ENCODE results near the gene KRTAP5-3. TPM values are rescaled to one million over a fixed set of nuclear protein-coding genes. Genes with fewer than 3 reads are reported as not detected.
"Not testable (repeated sequence)": the region's sequence is repeated elsewhere in the genome, so short reads cannot be mapped to it uniquely, and the experiment has no call there.

KRTAP5-3 gene
- total RNA-seq, 1 donor from 2014 or later, result not detected

DNA sequence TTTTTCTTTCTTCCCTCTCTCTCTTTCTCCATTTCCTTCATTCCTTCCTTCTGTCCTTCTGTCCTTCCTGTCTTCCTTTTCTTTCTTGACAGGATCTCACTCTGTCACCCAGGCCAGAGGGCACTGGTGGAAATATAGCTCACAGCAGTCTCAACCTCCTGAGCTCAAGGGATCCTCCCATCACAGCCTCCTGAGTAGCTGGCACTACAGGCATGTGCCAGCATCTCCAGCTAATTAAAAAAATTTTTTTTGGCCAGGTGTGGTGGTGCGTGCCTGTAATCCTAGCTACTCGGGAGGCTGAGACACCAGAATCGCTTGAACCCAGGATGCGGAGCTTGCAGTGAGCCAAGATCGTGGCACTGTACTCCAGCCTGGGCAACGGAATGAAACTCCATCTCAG, 31.4 kb downstream of the KRTAP5-3 start:
- peaks cover 15% of the 10 kb centered on the region for H3K36me3 Mint-ChIP-seq (ENCODE audit: insufficient read depth)
- peaks cover 20% of the 10 kb centered on the region for H3K27me3 Mint-ChIP-seq
- no peaks in the 10 kb centered on the region for H3K4me1 Mint-ChIP-seq (ENCODE audit: low read depth)
- TF ChIP-seq, protein P1, sequence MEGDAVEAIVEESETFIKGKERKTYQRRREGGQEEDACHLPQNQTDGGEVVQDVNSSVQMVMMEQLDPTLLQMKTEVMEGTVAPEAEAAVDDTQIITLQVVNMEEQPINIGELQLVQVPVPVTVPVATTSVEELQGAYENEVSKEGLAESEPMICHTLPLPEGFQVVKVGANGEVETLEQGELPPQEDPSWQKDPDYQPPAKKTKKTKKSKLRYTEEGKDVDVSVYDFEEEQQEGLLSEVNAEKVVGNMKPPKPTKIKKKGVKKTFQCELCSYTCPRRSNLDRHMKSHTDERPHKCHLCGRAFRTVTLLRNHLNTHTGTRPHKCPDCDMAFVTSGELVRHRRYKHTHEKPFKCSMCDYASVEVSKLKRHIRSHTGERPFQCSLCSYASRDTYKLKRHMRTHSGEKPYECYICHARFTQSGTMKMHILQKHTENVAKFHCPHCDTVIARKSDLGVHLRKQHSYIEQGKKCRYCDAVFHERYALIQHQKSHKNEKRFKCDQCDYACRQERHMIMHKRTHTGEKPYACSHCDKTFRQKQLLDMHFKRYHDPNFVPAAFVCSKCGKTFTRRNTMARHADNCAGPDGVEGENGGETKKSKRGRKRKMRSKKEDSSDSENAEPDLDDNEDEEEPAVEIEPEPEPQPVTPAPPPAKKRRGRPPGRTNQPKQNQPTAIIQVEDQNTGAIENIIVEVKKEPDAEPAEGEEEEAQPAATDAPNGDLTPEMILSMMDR (IDR thresholded peaks at IDR 0.05; ENCODE audit: unreplicated experiment), result no peak
- no peak overlapping the region for H3K27ac Mint-ChIP-seq
- peaks cover 13% of the 10 kb centered on the region for H3K9me3 Mint-ChIP-seq (ENCODE audit: low read depth)
- H3K4me3 Mint-ChIP-seq (ENCODE audit: low read depth), result no peak overlapping the region
- no peak for DNase-seq (ENCODE audit: low spot score, unreplicated experiment)

GRCh38 chr11:1575756-1576155, 32.5 kb downstream of the KRTAP5-3 start:
- Mint-ChIP-seq H3K36me3 (ENCODE audit: insufficient read depth) (peaks cover 11% of the 10 kb centered on the region), H3K9me3 (ENCODE audit: low read depth) (peaks cover 12% of the 10 kb centered on the region), H3K4me3 (ENCODE audit: low read depth) (peak overlapping the region; percentile 16), H3K27me3 (peaks cover 20% of the 10 kb centered on the region)
- not testable (repeated sequence) for H3K27ac Mint-ChIP-seq; DNase-seq (ENCODE audit: low spot score, unreplicated experiment); H3K4me1 Mint-ChIP-seq (ENCODE audit: low read depth)

DNA sequence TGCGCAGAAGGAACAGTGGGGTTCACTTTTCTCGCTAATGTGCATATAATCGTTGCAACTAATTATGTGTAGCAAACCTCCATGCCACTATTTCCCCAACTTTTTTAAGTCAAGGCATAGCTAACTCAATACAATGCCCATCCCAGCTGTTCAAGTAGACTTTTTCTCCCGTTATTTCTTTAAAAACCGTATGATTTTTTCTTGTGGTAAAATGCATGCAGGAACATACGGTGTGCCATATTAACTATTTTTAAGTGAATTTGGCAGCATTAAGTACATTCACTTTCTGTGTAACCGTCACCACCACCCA, 33.4 kb downstream of the KRTAP5-3 start:
- Mint-ChIP-seq H3K4me1 (ENCODE audit: low read depth) (no peaks in the 10 kb centered on the region), H3K36me3 (ENCODE audit: insufficient read depth) (peaks cover 11% of the 10 kb centered on the region), H3K9me3 (ENCODE audit: low read depth) (peaks cover 12% of the 10 kb centered on the region), H3K27me3 (peaks cover 20% of the 10 kb centered on the region), H3K27ac (no peak overlapping the region), H3K4me3 (ENCODE audit: low read depth) (no peak overlapping the region)
- TF ChIP-seq, protein P1 (IDR thresholded peaks at IDR 0.05; ENCODE audit: unreplicated experiment), result no peak
- no peak for DNase-seq (ENCODE audit: low spot score, unreplicated experiment)

- Mint-ChIP-seq H3K27ac (no peak overlapping the region), H3K36me3 (ENCODE audit: insufficient read depth) (peaks cover 11% of the 10 kb centered on the region), H3K4me3 (ENCODE audit: low read depth) (peak overlapping the region; percentile 73), H3K9me3 (ENCODE audit: low read depth) (peaks cover 12% of the 10 kb centered on the region), H3K4me1 (ENCODE audit: low read depth) (no peaks in the 10 kb centered on the region), H3K27me3 (peaks cover 24% of the 10 kb centered on the region)
- TF ChIP-seq, protein P1 (IDR thresholded peaks at IDR 0.05; ENCODE audit: unreplicated experiment), result peak; percentile 92
- DNase-seq (ENCODE audit: low spot score, unreplicated experiment), result peak; percentile 62
These were observed 33.9 kb downstream of the KRTAP5-3 start for GRCh38 chr11:1574238-1574932.

- no peak for DNase-seq (ENCODE audit: low spot score, unreplicated experiment)
- peaks cover 27% of the 10 kb centered on the region for H3K27me3 Mint-ChIP-seq
- TF ChIP-seq, protein P1 (IDR thresholded peaks at IDR 0.05; ENCODE audit: unreplicated experiment), result no peak
- peaks cover 7% of the 10 kb centered on the region for H3K36me3 Mint-ChIP-seq (ENCODE audit: insufficient read depth)
- H3K4me1 Mint-ChIP-seq (ENCODE audit: low read depth), result no peaks in the 10 kb centered on the region
- peak overlapping the region; percentile 73 for H3K4me3 Mint-ChIP-seq (ENCODE audit: low read depth)
- H3K27ac Mint-ChIP-seq, result peak overlapping the region; percentile 82
- peaks cover 9% of the 10 kb centered on the region for H3K9me3 Mint-ChIP-seq (ENCODE audit: low read depth)
These were observed 34.4 kb downstream of the KRTAP5-3 start for GRCh38 chr11:1573903-1574237.
